GM12878 (cell line): ENCODE results near the gene VIPAS39. TPM values are rescaled to one million over a fixed set of nuclear protein-coding genes. Genes with fewer than 3 reads are reported as not detected.

Experiments used
- ATAC-seq: fragments of 200-7000 bp; cut with Tn5 transposase; 3 replicates; pipeline ENCODE4 v1.9.1; 2020; ENCODE audit warnings: mild to moderate bottlenecking, moderate library complexity
- BruUV-seq: library from RNA; stranded (reverse); fragments of 400-500 nt; replicated peaks from 2 replicates; lab custom pipeline; 2021; lab: Mats Ljungman, UMichigan
- CTCF ChIA-PET: fragments of 300-600 bp; sonication (Branson Sonifier 250); formaldehyde crosslinking; extraction: SDS; loops from one replicate; lab custom pipeline; 2021; ENCODE audit warnings: inconsistent platforms; lab: Yijun Ruan, JAX
- POLR2A ChIA-PET: fragments of 350-600 bp; formaldehyde crosslinking; extraction: SDS; loops from one replicate; lab custom pipeline; 2021; ENCODE audit warnings: inconsistent platforms; lab: Charles Lee
- RAD21 ChIA-PET: fragments of 300-600 bp; sonication (Branson Sonifier 250); formaldehyde crosslinking; loops from one replicate; lab custom pipeline; 2023; ENCODE audit warnings: antibody characterized with exemption; ENCODE audit not compliant: unreplicated experiment; lab: Charles Lee
- SMC1A ChIA-PET: fragments of 300-600 bp; sonication (Branson Sonifier 250); formaldehyde crosslinking; loops from one replicate; lab custom pipeline; 2023; ENCODE audit not compliant: unreplicated experiment, uncharacterized antibody; lab: Charles Lee
- DNase-seq: peaks from one replicate; pipeline ENCODE4 v3.0.0-alpha.2; 2011; ENCODE audit warnings: low read depth, low spot score
- FAIRE-seq: peaks from 3 replicates; lab custom pipeline; 2011; peaks lifted over from hg19 to GRCh38; lab: Jason Lieb, UNC
- H2AFZ ChIP-seq: 2 replicates; pipeline ENCODE4 v1.6.0; 2011; ENCODE audit warnings: low read depth, low read length, control low read depth; ENCODE audit not compliant: control insufficient read depth
- H3K27ac ChIP-seq: 2 replicates; pipeline ENCODE4 v1.5.1; 2011; ENCODE audit warnings: control low read depth; ENCODE audit not compliant: control insufficient read depth, insufficient read depth
- H3K27me3 ChIP-seq, 2 experiments: replicated peaks in 1 of 2; 2 replicates each; pipeline versions ENCODE4 v1.6.0 to v1.6.1; 2011; ENCODE audit warnings: low read length in 1 of 2; ENCODE audit not compliant: control insufficient read depth in 2 of 2, insufficient read depth in 2 of 2
- H3K36me3 ChIP-seq, 2 experiments: 2 replicates each; pipeline ENCODE4 v1.5.1; 2011; ENCODE audit warnings: low read length in 1 of 2; ENCODE audit not compliant: control insufficient read depth in 2 of 2, insufficient read depth in 2 of 2
- H3K4me1 ChIP-seq: 2 replicates; pipeline ENCODE4 v1.6.1; 2011; ENCODE audit warnings: mild to moderate bottlenecking, low read length, moderate library complexity, mixed read lengths; ENCODE audit not compliant: control insufficient read depth, insufficient read depth
- H3K4me2 ChIP-seq: 2 replicates; pipeline ENCODE4 v1.6.0; 2011; ENCODE audit warnings: control low read depth; ENCODE audit not compliant: control insufficient read depth, insufficient read depth
- H3K4me3 ChIP-seq: fragments of 200-600 bp; sonication (generic); 2 replicates; pipeline ENCODE4 v1.5.1; 2016
- H3K79me2 ChIP-seq: 2 replicates; pipeline ENCODE4 v1.6.0; 2011; ENCODE audit warnings: low read length; ENCODE audit not compliant: control insufficient read depth, insufficient read depth
- H3K9ac ChIP-seq: 2 replicates; pipeline ENCODE4 v1.8.0; 2011; ENCODE audit warnings: low read length, control low read depth, mixed read lengths; ENCODE audit not compliant: control insufficient read depth, insufficient read depth
- H3K9me3 ChIP-seq: replicated peaks from 3 replicates; pipeline ENCODE4 v1.5.1; 2011; ENCODE audit warnings: mild to moderate bottlenecking, low read length; ENCODE audit not compliant: control insufficient read depth, insufficient read depth
- H4K20me1 ChIP-seq: 2 replicates; pipeline ENCODE4 v1.6.0; 2011; ENCODE audit not compliant: control insufficient read depth, insufficient read depth
- IKZF2 ChIP-seq, 2 experiments: fragments of 450-650 bp; IDR thresholded peaks; 2 replicates each; pipeline ENCODE4 v1.6.1; 2017; ENCODE audit warnings: mild to moderate bottlenecking in 2 of 2, moderate library complexity in 2 of 2
- WGBS: methylation state at CpG from one replicate; pipeline ENCODE4 v1.1.6; 2016; ENCODE audit warnings: low lambda C conversion rate; ENCODE audit not compliant: insufficient replicate concordance, insufficient coverage; ENCODE audit errors: missing lambda C conversion rate; 5-methylcytosine and 5-hydroxymethylcytosine counted together
- in situ Hi-C: fragments of 300-500 bp; cut with MboI; formaldehyde crosslinking; loops from 9 replicates; pipeline ENCODE4 v1.14.3; 2018; ENCODE audit warnings: mixed read lengths
- intact Hi-C: fragments of 100-400 bp; cut with micrococcal nuclease; formaldehyde crosslinking; loops from one replicate; pipeline ENCODE4 v1.14.2; 2022; ENCODE audit not compliant: unreplicated experiment
- polyA plus RNA-seq, 11 experiments: library from polyadenylated mRNA; depleted of rRNA in 4 of 11; unstranded in 6 of 11; stranded (reverse) in 5 of 11; fragments of >200 nt; fragmentation: Nextera tagmentation in 4 of 11; fragmentation: Illumina TruSeq in 1 of 11; extraction: Ambion mirVana in 4 of 11; extraction: Trizol in 1 of 11; gene quantifications; 1 replicate in 1 of 11; 2 replicates in 10 of 11; pipeline versions ENCODE4 v1.2.1 to v1.2.3, GENCODE V29; 2011 to 2016; ENCODE audit warnings: inconsistent platforms in 2 of 11, missing spikeins in 2 of 11, low read depth in 1 of 11
- total RNA-seq, 4 experiments: library from RNA; depleted of rRNA in 3 of 4; stranded (reverse); fragments of >200 nt in 3 of 4; fragmentation: Illumina TruSeq in 1 of 4; extraction: Trizol in 1 of 4; gene quantifications; 2 replicates each; pipeline versions ENCODE4 v1.2.1 to v1.2.3, GENCODE V29; 2013 to 2021
- TF ChIP-seq, protein P1 (sequence below): fragments of 450-650 bp; formaldehyde crosslinking; IDR thresholded peaks from 2 replicates; pipeline ENCODE4 v1.4.0; 2020; ENCODE audit warnings: mild to moderate bottlenecking, moderate library complexity

The VIPAS39 gene
- total and polyA plus RNA-seq, 10 of the 15 experiments (the other 5 are each of a cell fraction or from before 2014, with no cell fraction given) = 6.7 to 38.8 (median 18.5) TPM

DNA sequence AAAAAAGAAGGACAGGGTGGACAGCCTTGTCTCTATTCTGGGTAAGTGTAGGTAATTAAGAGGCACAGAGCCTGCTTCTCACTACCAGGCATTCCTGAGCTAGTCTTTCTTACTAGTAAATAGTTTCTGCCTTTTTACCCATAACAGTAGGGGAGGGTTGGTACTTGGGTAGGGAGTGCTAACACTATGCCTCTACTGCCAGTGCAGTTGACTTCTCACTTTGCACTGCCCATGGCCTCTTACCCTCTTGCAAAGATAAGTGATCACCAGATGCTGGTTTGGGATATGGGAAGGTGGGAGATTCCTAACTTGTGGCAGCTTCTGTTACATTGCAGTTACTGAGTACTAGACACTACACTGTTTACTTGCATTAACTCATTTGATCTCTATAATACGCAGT is 12.1 kb upstream of the VIPAS39 start (continued):
- TF ChIP-seq, protein P1, sequence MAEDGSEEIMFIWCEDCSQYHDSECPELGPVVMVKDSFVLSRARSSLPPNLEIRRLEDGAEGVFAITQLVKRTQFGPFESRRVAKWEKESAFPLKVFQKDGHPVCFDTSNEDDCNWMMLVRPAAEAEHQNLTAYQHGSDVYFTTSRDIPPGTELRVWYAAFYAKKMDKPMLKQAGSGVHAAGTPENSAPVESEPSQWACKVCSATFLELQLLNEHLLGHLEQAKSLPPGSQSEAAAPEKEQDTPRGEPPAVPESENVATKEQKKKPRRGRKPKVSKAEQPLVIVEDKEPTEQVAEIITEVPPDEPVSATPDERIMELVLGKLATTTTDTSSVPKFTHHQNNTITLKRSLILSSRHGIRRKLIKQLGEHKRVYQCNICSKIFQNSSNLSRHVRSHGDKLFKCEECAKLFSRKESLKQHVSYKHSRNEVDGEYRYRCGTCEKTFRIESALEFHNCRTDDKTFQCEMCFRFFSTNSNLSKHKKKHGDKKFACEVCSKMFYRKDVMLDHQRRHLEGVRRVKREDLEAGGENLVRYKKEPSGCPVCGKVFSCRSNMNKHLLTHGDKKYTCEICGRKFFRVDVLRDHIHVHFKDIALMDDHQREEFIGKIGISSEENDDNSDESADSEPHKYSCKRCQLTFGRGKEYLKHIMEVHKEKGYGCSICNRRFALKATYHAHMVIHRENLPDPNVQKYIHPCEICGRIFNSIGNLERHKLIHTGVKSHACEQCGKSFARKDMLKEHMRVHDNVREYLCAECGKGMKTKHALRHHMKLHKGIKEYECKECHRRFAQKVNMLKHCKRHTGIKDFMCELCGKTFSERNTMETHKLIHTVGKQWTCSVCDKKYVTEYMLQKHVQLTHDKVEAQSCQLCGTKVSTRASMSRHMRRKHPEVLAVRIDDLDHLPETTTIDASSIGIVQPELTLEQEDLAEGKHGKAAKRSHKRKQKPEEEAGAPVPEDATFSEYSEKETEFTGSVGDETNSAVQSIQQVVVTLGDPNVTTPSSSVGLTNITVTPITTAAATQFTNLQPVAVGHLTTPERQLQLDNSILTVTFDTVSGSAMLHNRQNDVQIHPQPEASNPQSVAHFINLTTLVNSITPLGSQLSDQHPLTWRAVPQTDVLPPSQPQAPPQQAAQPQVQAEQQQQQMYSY (CRISPR knock-in tag) = no peak
- TF ChIP-seq, all 136 proteins: peak for 0

DNA sequence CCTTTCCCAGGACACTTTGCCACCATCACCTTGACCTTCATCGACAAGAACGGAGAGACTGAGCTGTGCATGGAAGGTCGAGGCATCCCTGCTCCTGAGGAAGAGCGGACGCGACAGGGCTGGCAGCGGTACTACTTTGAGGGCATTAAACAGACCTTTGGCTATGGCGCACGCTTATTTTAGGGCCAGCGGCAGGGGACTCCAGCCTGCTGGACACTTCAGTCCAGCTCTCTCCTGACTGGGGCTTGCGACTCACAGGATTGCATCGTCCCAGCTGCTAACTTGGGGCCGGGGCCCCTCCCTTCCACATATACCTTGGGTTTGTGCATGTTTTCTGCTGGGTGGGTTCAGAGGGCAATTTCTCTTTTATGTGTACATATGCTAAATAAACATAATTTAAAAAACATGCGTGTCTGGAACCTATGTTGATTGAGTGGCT is 11.7 kb upstream of the VIPAS39 start:
- intact Hi-C loops (no loop called here), in situ Hi-C loops (no loop called here)
- CTCF ChIA-PET = interaction anchor here (0.6 to 2.8 kb wide), 3 partner anchors 10 to 59 kb away, joined by 3 to 26 read pairs (median 3); no protein-coding TSS in a partner anchor
- H3K4me1 ChIP-seq = no peaks in the 10 kb centered on the region
- H3K4me3 ChIP-seq = no peak overlapping the region
- WGBS = 95% methylated on average over 14 of the region's 14 CpGs
- H3K79me2 ChIP-seq = no peaks in the 10 kb centered on the region
- H3K36me3 ChIP-seq = peaks cover 9 to 31% of the 10 kb centered on the region in 2 experiments
- TF ChIP-seq IKZF2 (IDR thresholded peaks at IDR 0.05) = no peak
- H2AFZ ChIP-seq = no peak overlapping the region
- no peaks in the 10 kb centered on the region for H4K20me1 ChIP-seq
- POLR2A ChIA-PET = no interaction called here
- H3K4me2 ChIP-seq = no peak overlapping the region
- no TSS peak for BruUV-seq
- RAD21 ChIA-PET = no interaction called here
- DNase-seq (no peak), FAIRE-seq (no peak), ATAC-seq (no peak)
- no peaks in the 10 kb centered on the region for H3K27me3 ChIP-seq
- SMC1A ChIA-PET = interaction anchor here (2.8 kb wide), 1 partner anchor 10 kb away, joined by 12 read pairs; no protein-coding TSS in a partner anchor
- H3K9me3 ChIP-seq = no peaks in the 10 kb centered on the region
- no peak overlapping the region for H3K9ac ChIP-seq
- no peak overlapping the region for H3K27ac ChIP-seq
